ENCODE results near the gene HADHA.

- TF ChIP-seq POLR2A (IDR thresholded peaks at IDR 0.05; ENCODE audit: low read depth, low read length), result no peak
- TF ChIP-seq TAF1 (IDR thresholded peaks at IDR 0.05; ENCODE audit: low read depth, low read length), result no peak
- TF ChIP-seq POLR2AphosphoS5 (IDR thresholded peaks at IDR 0.05; ENCODE audit: low read depth, low read length), result no peak
These were observed 7.5 kb upstream of the HADHA start for GRCh38 chr2:26251893-26252292.

Measured in GM12891 (cell line).